Measurements from ENCODE around the gene SMYD3. TPM values are rescaled to one million over a fixed set of nuclear protein-coding genes. Genes with fewer than 3 reads are reported as not detected.

The SMYD3 gene
- total and polyA plus RNA-seq, 9 of the 15 experiments (the other 6 are each of a cell fraction or from before 2014, with no cell fraction given), result 128 to 440 (median 197) TPM

DNA sequence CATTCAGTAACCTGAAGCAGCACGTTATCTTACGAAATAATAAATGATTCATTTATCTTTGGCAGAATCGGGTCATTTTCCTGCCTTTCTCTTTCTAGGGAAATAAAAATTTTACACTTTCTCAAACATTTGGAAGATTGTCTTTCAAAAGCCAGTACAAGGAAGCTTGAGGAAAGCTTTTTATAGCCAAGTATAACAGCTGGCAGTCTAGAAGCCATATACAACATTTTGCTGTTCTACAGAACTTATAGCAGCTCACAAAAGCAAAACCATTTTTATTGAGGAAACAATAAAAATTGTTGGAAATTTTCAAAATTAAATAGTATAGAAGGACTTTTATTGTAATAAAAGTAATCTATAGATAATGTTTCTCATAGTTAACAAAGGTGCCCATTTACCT, 448.6 kb downstream of the SMYD3 start:
- in situ Hi-C loops (cut with MboI) (no loop called here), intact Hi-C loops (cut with micrococcal nuclease) (loop anchor here (5.0 kb wide), 1 partner anchor 736 kb away; no protein-coding TSS in a partner anchor)
- no peaks in the 10 kb centered on the region for H3K36me3 ChIP-seq (ENCODE audit: control insufficient read depth, insufficient read depth, low read length)
- FAIRE-seq, result no peak
- 71% methylated on average over 3 of the region's 3 CpGs for WGBS (ENCODE audit: insufficient coverage, low coverage, missing lambda C conversion rate)
- peaks cover 0 to 4% of the 10 kb centered on the region in 2 experiments; a peak in 3 of 5 replicates for H3K4me1 ChIP-seq (replicated peaks in 1 of 2; ENCODE audit: control insufficient read depth in 2 of 2, insufficient read depth in 2 of 2, low read length in 2 of 2)
- no peak overlapping the region for H3K4me3 ChIP-seq
- H3K27me3 ChIP-seq (ENCODE audit: control insufficient read depth in 2 of 2, insufficient read depth in 2 of 2, low read length in 2 of 2), result no peaks in the 10 kb centered on the region
- no peaks in the 10 kb centered on the region for H4K20me1 ChIP-seq (replicated peaks; ENCODE audit: control insufficient read depth, insufficient read depth, low read length)
- no TSS peak for BruUV-seq (replicated peaks)
- no peak overlapping the region for H2AFZ ChIP-seq (ENCODE audit: low read depth, low read length)
- no peaks in the 10 kb centered on the region for H3K79me2 ChIP-seq (ENCODE audit: control insufficient read depth, insufficient read depth, low read length)
- ChIA-PET CTCF (ENCODE audit: low intra/inter-chr PET ratio) (no interaction called here), POLR2A (no interaction called here)
- no peak overlapping the region for H3K27ac ChIP-seq (ENCODE audit: extremely low read depth, low read depth, low read length)
- ATAC-seq, result no peak
- H3K9ac ChIP-seq (ENCODE audit: insufficient read depth in 1 of 2, low read depth in 2 of 2, low read length in 2 of 2), result no peak overlapping the region
- DNase-seq (ENCODE audit: extremely low read depth in 1 of 4, low spot score in 3 of 4), result no peak
- no peaks in the 10 kb centered on the region for H3K9me1 ChIP-seq (ENCODE audit: control insufficient read depth, insufficient read depth, low read length)
- H3K4me2 ChIP-seq (ENCODE audit: insufficient read depth, low read length), result no peak overlapping the region
- no peaks in the 10 kb centered on the region for H3K9me3 ChIP-seq (replicated peaks; ENCODE audit: control insufficient read depth, insufficient read depth, low read depth, low read length)
- TF ChIP-seq ZNF12 (CRISPR knock-in tag; IDR thresholded peaks at IDR 0.05) (no peak), ETS2 (tag; IDR thresholded peaks at IDR 0.05; ENCODE audit: borderline replicate concordance, poor library complexity, severe bottlenecking) (no peak), ZKSCAN3 (CRISPR knock-in tag; IDR thresholded peaks at IDR 0.05) (no peak), MYBL2 (IDR thresholded peaks at IDR 0.05; ENCODE audit: low read depth) (no peak), MYBL2 (CRISPR knock-in tag; IDR thresholded peaks at IDR 0.05; ENCODE audit: borderline replicate concordance) (no peak), HDAC2 (IDR thresholded peaks at IDR 0.05) (no peak), ZNF3 (CRISPR knock-in tag; IDR thresholded peaks at IDR 0.05) (no peak), SMAD3 (CRISPR knock-in tag; conservative IDR thresholded peaks at IDR 0.05) (no peak), NCOA1 (IDR thresholded peaks at IDR 0.05; ENCODE audit: low read depth) (no peak), KLF13 (tag; IDR thresholded peaks at IDR 0.05; ENCODE audit: borderline replicate concordance, low read depth) (no peak)
- TF ChIP-seq, protein P1, sequence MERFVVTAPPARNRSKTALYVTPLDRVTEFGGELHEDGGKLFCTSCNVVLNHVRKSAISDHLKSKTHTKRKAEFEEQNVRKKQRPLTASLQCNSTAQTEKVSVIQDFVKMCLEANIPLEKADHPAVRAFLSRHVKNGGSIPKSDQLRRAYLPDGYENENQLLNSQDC (CRISPR knock-in tag; IDR thresholded peaks at IDR 0.05), result no peak
- TF ChIP-seq, protein P2, sequence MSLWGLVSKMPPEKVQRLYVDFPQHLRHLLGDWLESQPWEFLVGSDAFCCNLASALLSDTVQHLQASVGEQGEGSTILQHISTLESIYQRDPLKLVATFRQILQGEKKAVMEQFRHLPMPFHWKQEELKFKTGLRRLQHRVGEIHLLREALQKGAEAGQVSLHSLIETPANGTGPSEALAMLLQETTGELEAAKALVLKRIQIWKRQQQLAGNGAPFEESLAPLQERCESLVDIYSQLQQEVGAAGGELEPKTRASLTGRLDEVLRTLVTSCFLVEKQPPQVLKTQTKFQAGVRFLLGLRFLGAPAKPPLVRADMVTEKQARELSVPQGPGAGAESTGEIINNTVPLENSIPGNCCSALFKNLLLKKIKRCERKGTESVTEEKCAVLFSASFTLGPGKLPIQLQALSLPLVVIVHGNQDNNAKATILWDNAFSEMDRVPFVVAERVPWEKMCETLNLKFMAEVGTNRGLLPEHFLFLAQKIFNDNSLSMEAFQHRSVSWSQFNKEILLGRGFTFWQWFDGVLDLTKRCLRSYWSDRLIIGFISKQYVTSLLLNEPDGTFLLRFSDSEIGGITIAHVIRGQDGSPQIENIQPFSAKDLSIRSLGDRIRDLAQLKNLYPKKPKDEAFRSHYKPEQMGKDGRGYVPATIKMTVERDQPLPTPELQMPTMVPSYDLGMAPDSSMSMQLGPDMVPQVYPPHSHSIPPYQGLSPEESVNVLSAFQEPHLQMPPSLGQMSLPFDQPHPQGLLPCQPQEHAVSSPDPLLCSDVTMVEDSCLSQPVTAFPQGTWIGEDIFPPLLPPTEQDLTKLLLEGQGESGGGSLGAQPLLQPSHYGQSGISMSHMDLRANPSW (CRISPR knock-in tag; IDR thresholded peaks at IDR 0.05), result no peak

All from K562 (cell line).